ENCODE measurements around the gene KCNJ14.

- TF ChIP-seq EP300 (conservative IDR thresholded peaks at IDR 0.05; ENCODE audit: poor library complexity, severe bottlenecking) = no peak
- TF ChIP-seq, protein P1, sequence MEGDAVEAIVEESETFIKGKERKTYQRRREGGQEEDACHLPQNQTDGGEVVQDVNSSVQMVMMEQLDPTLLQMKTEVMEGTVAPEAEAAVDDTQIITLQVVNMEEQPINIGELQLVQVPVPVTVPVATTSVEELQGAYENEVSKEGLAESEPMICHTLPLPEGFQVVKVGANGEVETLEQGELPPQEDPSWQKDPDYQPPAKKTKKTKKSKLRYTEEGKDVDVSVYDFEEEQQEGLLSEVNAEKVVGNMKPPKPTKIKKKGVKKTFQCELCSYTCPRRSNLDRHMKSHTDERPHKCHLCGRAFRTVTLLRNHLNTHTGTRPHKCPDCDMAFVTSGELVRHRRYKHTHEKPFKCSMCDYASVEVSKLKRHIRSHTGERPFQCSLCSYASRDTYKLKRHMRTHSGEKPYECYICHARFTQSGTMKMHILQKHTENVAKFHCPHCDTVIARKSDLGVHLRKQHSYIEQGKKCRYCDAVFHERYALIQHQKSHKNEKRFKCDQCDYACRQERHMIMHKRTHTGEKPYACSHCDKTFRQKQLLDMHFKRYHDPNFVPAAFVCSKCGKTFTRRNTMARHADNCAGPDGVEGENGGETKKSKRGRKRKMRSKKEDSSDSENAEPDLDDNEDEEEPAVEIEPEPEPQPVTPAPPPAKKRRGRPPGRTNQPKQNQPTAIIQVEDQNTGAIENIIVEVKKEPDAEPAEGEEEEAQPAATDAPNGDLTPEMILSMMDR (IDR thresholded peaks at IDR 0.05; ENCODE audit: poor library complexity, severe bottlenecking) = no peak
- TF ChIP-seq SMC3 (conservative IDR thresholded peaks at IDR 0.05; ENCODE audit: poor library complexity) = no peak
- TF ChIP-seq POLR2AphosphoS5 (IDR thresholded peaks at IDR 0.05) = no peak
- no peak for TF ChIP-seq TAF1 (IDR thresholded peaks at IDR 0.05; ENCODE audit: low read depth)
- TF ChIP-seq EZH2 (IDR thresholded peaks at IDR 0.05; ENCODE audit: borderline replicate concordance, insufficient read depth, low read length, poor library complexity, severe bottlenecking) = no peak
- no peak for TF ChIP-seq REST (IDR thresholded peaks at IDR 0.05; ENCODE audit: borderline replicate concordance)
- no peak for TF ChIP-seq RAD21 (conservative IDR thresholded peaks at IDR 0.05)
- no peak for TF ChIP-seq MXI1 (conservative IDR thresholded peaks at IDR 0.05; ENCODE audit: poor library complexity, severe bottlenecking)
Observed at GRCh38 chr19:48419158-48419920, 36.0 kb upstream of the KCNJ14 start.
